A549 (cell line): ENCODE results near the gene ACOT7. TPM values are rescaled to one million over a fixed set of nuclear protein-coding genes. Genes with fewer than 3 reads are reported as not detected.

Experiments
- ATAC-seq, 2 experiments: fragments of 200-7000 bp in 1 of 2; fragments of >200 bp in 1 of 2; cut with Nextera tagmentation in 1 of 2; cut with Tn5 transposase in 1 of 2; 3 replicates each; pipeline versions ENCODE4 v1.8.0 to v1.9.1; 2018 to 2020; ENCODE audit warnings: mild to moderate bottlenecking in 1 of 2, moderate library complexity in 1 of 2
- CTCF ChIA-PET: fragments of 300-600 bp; sonication (Branson Sonifier 250); formaldehyde crosslinking; extraction: SDS; loops from one replicate; lab custom pipeline; 2021; ENCODE audit warnings: antibody characterized with exemption, inconsistent platforms; lab: Yijun Ruan, JAX
- POLR2A ChIA-PET: fragments of 350-600 bp; formaldehyde crosslinking; extraction: SDS; loops from one replicate; lab custom pipeline; 2021; ENCODE audit warnings: antibody characterized with exemption, inconsistent platforms; lab: Yijun Ruan, JAX
- DNase-seq, 2 experiments: peaks; one replicate each; pipeline versions ENCODE4 v3.0.0 to v3.0.0-alpha.2; 2011 to 2016; ENCODE audit warnings: low read depth in 1 of 2, low spot score in 1 of 2
- FAIRE-seq: peaks from 2 replicates; lab custom pipeline; 2011; peaks lifted over from hg19 to GRCh38; lab: Jason Lieb, UNC
- H3K27ac ChIP-seq, 2 experiments: fragments of >200 bp; sonication (Bioruptor Twin); formaldehyde crosslinking; 3 replicates each; pipeline ENCODE4 v1.5.1; 2016 to 2017
- H3K4me1 ChIP-seq: fragments of >200 bp; sonication (Bioruptor Twin); formaldehyde crosslinking; 3 replicates; pipeline ENCODE4 v1.6.1; 2016
- H3K4me2 ChIP-seq: fragments of >200 bp; sonication (Bioruptor Twin); formaldehyde crosslinking; 3 replicates; pipeline ENCODE4 v1.6.1; 2016
- H3K4me3 ChIP-seq: fragments of >200 bp; sonication (Bioruptor Twin); formaldehyde crosslinking; 3 replicates; pipeline ENCODE4 v1.5.1; 2016
- H3K9me3 ChIP-seq: fragments of >200 bp; sonication (Bioruptor Twin); formaldehyde crosslinking; 3 replicates; pipeline ENCODE4 v1.6.1; 2016
- ATOH8 ChIP-seq: fragments of 250-450 bp; sonication (Bioruptor Pico); IDR thresholded peaks from 2 replicates; pipeline ENCODE4 v1.5.0; 2020; ENCODE audit warnings: low read depth, mild to moderate bottlenecking, moderate library complexity
- BHLHE40 ChIP-seq: IDR thresholded peaks from 2 replicates; pipeline ENCODE4 v1.6.1; 2012; ENCODE audit warnings: low read depth, low read length, inconsistent platforms
- CHD4 ChIP-seq: fragments of 200-600 bp; sonication (generic); IDR thresholded peaks from 2 replicates; pipeline ENCODE4 v1.6.1; 2016; ENCODE audit warnings: antibody characterized with exemption, mild to moderate bottlenecking, borderline replicate concordance
- EHMT2 ChIP-seq: fragments of 200-600 bp; sonication (generic); IDR thresholded peaks from 2 replicates; pipeline ENCODE4 v1.6.1; 2016; ENCODE audit warnings: antibody characterized with exemption, low read depth, mild to moderate bottlenecking, moderate library complexity
- EP300 ChIP-seq, 2 experiments: fragments of >200 bp; sonication (Bioruptor Twin); formaldehyde crosslinking; IDR thresholded peaks; 2 replicates in 1 of 2; 3 replicates in 1 of 2; pipeline ENCODE4 v1.6.1; 2016 to 2017
- FOXS1 ChIP-seq: fragments of 250-450 bp; sonication (Bioruptor Pico); IDR thresholded peaks from 2 replicates; pipeline ENCODE4 v1.5.0; 2020; ENCODE audit warnings: mild to moderate bottlenecking, moderate library complexity
- GATA3 ChIP-seq: IDR thresholded peaks from 2 replicates; pipeline ENCODE4 v1.6.1; 2012; ENCODE audit warnings: borderline replicate concordance
- HOXA7 ChIP-seq: fragments of 250-450 bp; sonication (Bioruptor Pico); IDR thresholded peaks from 2 replicates; pipeline ENCODE4 v1.5.0; 2020; ENCODE audit warnings: mild to moderate bottlenecking, moderate library complexity
- HOXB13 ChIP-seq: fragments of 250-450 bp; sonication (Bioruptor Pico); IDR thresholded peaks from 2 replicates; pipeline ENCODE4 v1.5.0; 2020; ENCODE audit warnings: low read depth, mild to moderate bottlenecking, moderate library complexity
- JUNB ChIP-seq: fragments of >200 bp; sonication (Bioruptor Twin); formaldehyde crosslinking; IDR thresholded peaks from 2 replicates; pipeline ENCODE4 v1.6.1; 2016
- KDM1A ChIP-seq: fragments of 200-600 bp; sonication (generic); IDR thresholded peaks from 2 replicates; pipeline ENCODE4 v1.6.1; 2016; ENCODE audit warnings: low read depth, mild to moderate bottlenecking
- KDM5A ChIP-seq: fragments of 200-600 bp; sonication (generic); IDR thresholded peaks from 2 replicates; pipeline ENCODE4 v1.6.1; 2016; ENCODE audit warnings: antibody characterized with exemption, mild to moderate bottlenecking
- MAZ ChIP-seq: fragments of 150-350 bp; IDR thresholded peaks from 2 replicates; pipeline ENCODE4 v1.6.1; 2014; ENCODE audit warnings: antibody characterized with exemption, low read depth, low read length, borderline replicate concordance
- MYC ChIP-seq: IDR thresholded peaks from 2 replicates; pipeline ENCODE4 v1.6.1; 2012; ENCODE audit warnings: mild to moderate bottlenecking, inconsistent platforms, low read length, improper control_type of control experiment, borderline replicate concordance
- NFE2L2 ChIP-seq: fragments of 150-350 bp; conservative IDR thresholded peaks from 2 replicates; pipeline ENCODE4 v1.6.1; 2014; ENCODE audit warnings: low read length
- POLR2A ChIP-seq: IDR thresholded peaks from 2 replicates; pipeline ENCODE4 v1.6.1; 2012; ENCODE audit warnings: mild to moderate bottlenecking, low read length
- POLR2AphosphoS2 ChIP-seq: conservative IDR thresholded peaks from 2 replicates; pipeline ENCODE4 v1.6.1; 2012; ENCODE audit warnings: low read length, improper control_type of control experiment, inconsistent platforms
- RCOR1 ChIP-seq: fragments of 150-350 bp; IDR thresholded peaks from 2 replicates; pipeline ENCODE4 v1.6.1; 2014; ENCODE audit warnings: antibody characterized with exemption, low read length, low read depth
- RNF2 ChIP-seq: fragments of 200-600 bp; sonication (generic); IDR thresholded peaks from 2 replicates; pipeline ENCODE4 v1.6.1; 2016; ENCODE audit warnings: low read depth, mild to moderate bottlenecking, antibody characterized with exemption, moderate library complexity, borderline replicate concordance
- SMC3 ChIP-seq: fragments of >200 bp; sonication (Bioruptor Twin); formaldehyde crosslinking; IDR thresholded peaks from 3 replicates; pipeline ENCODE4 v1.6.1; 2018; ENCODE audit warnings: inconsistent platforms
- TFCP2L1 ChIP-seq: fragments of 250-450 bp; sonication (Bioruptor Pico); IDR thresholded peaks from 2 replicates; pipeline ENCODE4 v1.5.0; 2021; ENCODE audit warnings: mild to moderate bottlenecking
- ZC3H11A ChIP-seq: fragments of 450-650 bp; IDR thresholded peaks from 2 replicates; pipeline ENCODE4 v1.6.1; 2014; ENCODE audit warnings: antibody characterized with exemption, mild to moderate bottlenecking
- ZFP36 ChIP-seq: fragments of 450-650 bp; IDR thresholded peaks from 2 replicates; pipeline ENCODE4 v1.6.1; 2014; ENCODE audit warnings: borderline replicate concordance; ENCODE audit not compliant: partially characterized antibody
- ZNF302 ChIP-seq: fragments of 250-450 bp; sonication (Bioruptor Pico); IDR thresholded peaks from 2 replicates; pipeline ENCODE4 v1.9.0; 2021; ENCODE audit warnings: inconsistent platforms, mild to moderate bottlenecking, moderate library complexity
- ZSCAN20 ChIP-seq: fragments of 250-450 bp; sonication (Bioruptor Pico); IDR thresholded peaks from 2 replicates; pipeline ENCODE4 v1.8.0; 2022; ENCODE audit warnings: mild to moderate bottlenecking, moderate library complexity
- WGBS: methylation state at CpG from one replicate; pipeline ENCODE4 v1.1.6; 2017; ENCODE audit errors: missing lambda C conversion rate; 5-methylcytosine and 5-hydroxymethylcytosine counted together
- polyA plus RNA-seq, 4 experiments: library from polyadenylated mRNA; depleted of rRNA in 3 of 4; stranded (reverse); fragments of >200 nt; fragmentation: RNase III in 1 of 4; extraction: RNeasy Plus Mini Kit Qiagen cat#74134 plus additional on column Dnase treatment in 1 of 4; gene quantifications; 2 replicates in 3 of 4; 3 replicates in 1 of 4; pipeline ENCODE4 v1.2.3, GENCODE V29; 2011 to 2017
- TF ChIP-seq, protein P1 (sequence below): IDR thresholded peaks from 2 replicates; pipeline ENCODE4 v1.6.1; 2012
- TF ChIP-seq, protein P2 (sequence below): fragments of 250-450 bp; sonication (Bioruptor Pico); IDR thresholded peaks from 2 replicates; pipeline ENCODE4 v1.5.0; 2021; ENCODE audit warnings: mild to moderate bottlenecking, moderate library complexity, borderline replicate concordance
- TF ChIP-seq, protein P3 (sequence below): fragments of 200-600 bp; sonication (generic); IDR thresholded peaks from 2 replicates; pipeline ENCODE4 v1.6.1; 2016; ENCODE audit warnings: antibody characterized with exemption, mild to moderate bottlenecking, moderate library complexity

Gene ACOT7
- polyA plus RNA-seq, 2 of the 4 experiments (the other 2 are of a cell fraction): 48.0 to 49.6 TPM

DNA sequence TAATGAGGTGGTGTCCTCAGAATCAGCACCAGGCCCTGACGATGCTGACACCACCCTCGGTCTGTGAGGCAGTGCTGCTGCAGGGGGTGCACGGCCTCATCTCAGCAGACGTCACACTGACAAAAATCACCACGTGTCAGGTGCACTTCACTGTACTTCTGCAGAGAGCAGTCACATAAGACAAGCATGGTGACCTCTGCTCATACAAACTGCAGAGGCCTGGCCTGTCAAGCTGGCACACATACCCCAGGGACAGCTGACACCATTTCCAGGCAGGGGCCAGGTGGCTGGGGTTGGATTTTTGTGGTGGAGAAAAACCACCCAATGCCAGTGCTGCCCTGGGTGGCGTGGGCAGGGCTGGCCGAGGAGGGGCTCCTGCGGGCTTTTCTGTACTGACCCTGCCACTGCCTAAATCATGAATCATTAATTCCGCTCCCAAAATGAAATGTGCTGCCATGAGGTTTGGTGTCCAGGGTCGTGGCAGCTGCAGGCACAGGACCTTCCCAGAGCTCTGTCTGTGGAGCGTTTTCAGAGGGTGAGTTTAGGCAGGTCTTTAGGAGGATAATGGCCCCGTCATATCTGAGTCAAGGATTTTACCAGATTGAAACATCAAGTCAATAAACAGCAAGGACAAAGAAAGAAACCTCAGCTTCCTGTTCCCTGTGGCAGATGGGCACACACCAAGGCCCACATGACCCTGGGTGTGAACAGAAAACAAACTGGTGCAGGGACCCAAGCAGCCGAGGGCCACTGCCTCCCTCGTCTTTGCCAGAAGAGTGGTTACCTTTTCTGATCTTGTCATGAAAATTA lies 99.3 kb downstream of the ACOT7 start:
- H3K4me1 ChIP-seq: no peaks in the 10 kb centered on the region
- H3K9me3 ChIP-seq: no peaks in the 10 kb centered on the region
- ChIA-PET CTCF (interaction anchor here (0.6 to 1.3 kb wide), 2 partner anchors 10 to 48 kb away, joined by 3 to 4 read pairs; no protein-coding TSS in a partner anchor), POLR2A (no interaction called here)
- H3K4me2 ChIP-seq: no peak overlapping the region
- FAIRE-seq: no peak
- H3K4me3 ChIP-seq: no peak overlapping the region
- no peak for DNase-seq
- 89% methylated on average over 10 of the region's 14 CpGs for WGBS
- ATAC-seq: no peak
- TF ChIP-seq, protein P1, sequence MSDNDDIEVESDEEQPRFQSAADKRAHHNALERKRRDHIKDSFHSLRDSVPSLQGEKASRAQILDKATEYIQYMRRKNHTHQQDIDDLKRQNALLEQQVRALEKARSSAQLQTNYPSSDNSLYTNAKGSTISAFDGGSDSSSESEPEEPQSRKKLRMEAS: no peak
- TF ChIP-seq BHLHE40 (no peak), ZSCAN20 (CRISPR knock-in tag) (no peak), RNF2 (no peak), EP300 (IDR thresholded peaks at IDR 0.05) (no peak)
- TF ChIP-seq, all 56 proteins: peak for 0
- no peak overlapping the region for H3K27ac ChIP-seq

DNA sequence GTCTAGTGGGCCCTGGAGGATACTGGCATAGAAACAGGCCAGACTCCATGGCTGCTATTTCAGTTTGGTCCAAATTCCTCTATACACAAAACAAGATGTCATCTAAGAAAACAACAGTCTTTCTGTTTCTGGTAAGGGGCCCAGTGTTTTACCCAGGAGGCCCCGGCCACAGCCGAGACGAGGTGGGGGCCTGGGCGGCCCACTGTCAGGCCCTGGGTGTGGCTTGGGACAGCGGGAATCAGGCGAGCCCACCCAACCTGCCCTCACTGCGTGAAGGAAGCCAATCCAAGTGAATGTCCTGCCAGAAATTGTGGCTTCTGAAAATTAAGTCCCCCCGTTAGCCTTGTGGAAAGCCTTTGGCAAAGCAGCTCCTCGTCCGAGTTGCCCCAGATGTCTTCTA lies 101.5 kb downstream of the ACOT7 start:
- DNase-seq: no peak
- Histone ChIP-seq H3K4me1 (no peaks in the 10 kb centered on the region), H3K9me3 (no peaks in the 10 kb centered on the region), H3K27ac (no peak overlapping the region), H3K4me2 (no peak overlapping the region), H3K4me3 (no peak overlapping the region)
- ATAC-seq: no peak
- no peak for TF ChIP-seq POLR2A
- no peak for TF ChIP-seq ZNF302 (CRISPR knock-in tag)
- TF ChIP-seq RCOR1: no peak
- no peak for TF ChIP-seq MYC
- no peak for TF ChIP-seq GATA3
- TF ChIP-seq TFCP2L1 (CRISPR knock-in tag): no peak
- TF ChIP-seq NFE2L2: no peak
- TF ChIP-seq ZFP36: no peak
- no peak for TF ChIP-seq HOXB13 (CRISPR knock-in tag)
- ChIA-PET POLR2A (no interaction called here), CTCF (no interaction called here)
- FAIRE-seq: no peak
- WGBS: 90% methylated on average over 10 of the region's 10 CpGs

DNA sequence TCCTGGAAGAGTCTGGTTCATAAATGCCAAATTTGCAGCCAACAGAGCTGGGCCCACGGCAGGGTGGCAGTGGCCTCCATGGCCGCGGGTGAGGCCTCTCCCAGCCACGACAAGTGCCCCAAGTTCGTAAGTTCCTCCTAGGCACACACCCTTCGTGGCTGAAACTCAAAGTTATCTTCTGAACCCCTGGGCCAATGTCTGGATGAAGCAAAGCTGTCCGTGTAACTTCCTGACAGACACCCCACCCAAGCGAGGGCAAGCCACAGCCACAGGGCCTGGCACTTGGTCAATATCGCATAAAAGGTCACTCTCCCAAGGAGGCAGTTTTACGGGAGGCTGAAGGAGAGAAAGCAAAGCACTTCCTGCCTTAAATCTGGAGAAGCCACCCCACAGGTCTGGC lies 104.9 kb downstream of the ACOT7 start:
- no peak for FAIRE-seq
- H3K4me2 ChIP-seq: no peak overlapping the region
- H3K4me3 ChIP-seq: no peak overlapping the region
- H3K9me3 ChIP-seq: no peaks in the 10 kb centered on the region
- H3K27ac ChIP-seq: no peak overlapping the region
- TF ChIP-seq, protein P1: no peak
- TF ChIP-seq, protein P2, sequence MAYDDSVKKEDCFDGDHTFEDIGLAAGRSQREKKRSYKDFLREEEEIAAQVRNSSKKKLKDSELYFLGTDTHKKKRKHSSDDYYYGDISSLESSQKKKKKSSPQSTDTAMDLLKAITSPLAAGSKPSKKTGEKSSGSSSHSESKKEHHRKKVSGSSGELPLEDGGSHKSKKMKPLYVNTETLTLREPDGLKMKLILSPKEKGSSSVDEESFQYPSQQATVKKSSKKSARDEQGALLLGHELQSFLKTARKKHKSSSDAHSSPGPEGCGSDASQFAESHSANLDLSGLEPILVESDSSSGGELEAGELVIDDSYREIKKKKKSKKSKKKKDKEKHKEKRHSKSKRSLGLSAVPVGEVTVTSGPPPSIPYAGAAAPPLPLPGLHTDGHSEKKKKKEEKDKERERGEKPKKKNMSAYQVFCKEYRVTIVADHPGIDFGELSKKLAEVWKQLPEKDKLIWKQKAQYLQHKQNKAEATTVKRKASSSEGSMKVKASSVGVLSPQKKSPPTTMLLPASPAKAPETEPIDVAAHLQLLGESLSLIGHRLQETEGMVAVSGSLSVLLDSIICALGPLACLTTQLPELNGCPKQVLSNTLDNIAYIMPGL (CRISPR knock-in tag): no peak
- TF ChIP-seq ZNF302 (CRISPR knock-in tag) (no peak), EHMT2 (no peak), FOXS1 (no peak), EP300 (IDR thresholded peaks at IDR 0.05) (no peak), NFE2L2 (no peak), SMC3 (no peak), CHD4 (no peak), HOXA7 (CRISPR knock-in tag) (no peak), ZC3H11A (no peak), RCOR1 (no peak), ATOH8 (CRISPR knock-in tag) (no peak), POLR2AphosphoS2 (no peak), MAZ (no peak), KDM5A (no peak), KDM1A (no peak), JUNB (no peak), POLR2A (no peak)
- TF ChIP-seq, protein P3, sequence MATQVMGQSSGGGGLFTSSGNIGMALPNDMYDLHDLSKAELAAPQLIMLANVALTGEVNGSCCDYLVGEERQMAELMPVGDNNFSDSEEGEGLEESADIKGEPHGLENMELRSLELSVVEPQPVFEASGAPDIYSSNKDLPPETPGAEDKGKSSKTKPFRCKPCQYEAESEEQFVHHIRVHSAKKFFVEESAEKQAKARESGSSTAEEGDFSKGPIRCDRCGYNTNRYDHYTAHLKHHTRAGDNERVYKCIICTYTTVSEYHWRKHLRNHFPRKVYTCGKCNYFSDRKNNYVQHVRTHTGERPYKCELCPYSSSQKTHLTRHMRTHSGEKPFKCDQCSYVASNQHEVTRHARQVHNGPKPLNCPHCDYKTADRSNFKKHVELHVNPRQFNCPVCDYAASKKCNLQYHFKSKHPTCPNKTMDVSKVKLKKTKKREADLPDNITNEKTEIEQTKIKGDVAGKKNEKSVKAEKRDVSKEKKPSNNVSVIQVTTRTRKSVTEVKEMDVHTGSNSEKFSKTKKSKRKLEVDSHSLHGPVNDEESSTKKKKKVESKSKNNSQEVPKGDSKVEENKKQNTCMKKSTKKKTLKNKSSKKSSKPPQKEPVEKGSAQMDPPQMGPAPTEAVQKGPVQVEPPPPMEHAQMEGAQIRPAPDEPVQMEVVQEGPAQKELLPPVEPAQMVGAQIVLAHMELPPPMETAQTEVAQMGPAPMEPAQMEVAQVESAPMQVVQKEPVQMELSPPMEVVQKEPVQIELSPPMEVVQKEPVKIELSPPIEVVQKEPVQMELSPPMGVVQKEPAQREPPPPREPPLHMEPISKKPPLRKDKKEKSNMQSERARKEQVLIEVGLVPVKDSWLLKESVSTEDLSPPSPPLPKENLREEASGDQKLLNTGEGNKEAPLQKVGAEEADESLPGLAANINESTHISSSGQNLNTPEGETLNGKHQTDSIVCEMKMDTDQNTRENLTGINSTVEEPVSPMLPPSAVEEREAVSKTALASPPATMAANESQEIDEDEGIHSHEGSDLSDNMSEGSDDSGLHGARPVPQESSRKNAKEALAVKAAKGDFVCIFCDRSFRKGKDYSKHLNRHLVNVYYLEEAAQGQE: no peak
- TF ChIP-seq, all 56 proteins: peak for 0
- ChIA-PET CTCF (interaction anchor here (1.7 kb wide), 1 partner anchor 42 kb away, joined by 6 read pairs; no protein-coding TSS in a partner anchor), POLR2A (no interaction called here)
- ATAC-seq: no peak
- no peak for DNase-seq
- no peaks in the 10 kb centered on the region for H3K4me1 ChIP-seq
- WGBS: 89% methylated on average over 6 of the region's 10 CpGs
